GM12873 (cell line): Measurements from ENCODE around the gene FRRS1.

Experiments used
- CTCF ChIP-seq: IDR thresholded peaks from 2 replicates; pipeline ENCODE4 v1.5.1; 2012; ENCODE audit warnings: low read depth, mild to moderate bottlenecking, moderate library complexity, low read length, control low read depth; ENCODE audit not compliant: insufficient read depth; ENCODE audit errors: missing control alignments

The FRRS1 gene

GRCh38 chr1:99696616-99697015 lies 69.8 kb downstream of the FRRS1 start:
- no peak for TF ChIP-seq CTCF

- no peak for TF ChIP-seq CTCF
Observed at GRCh38 chr1:99691175-99691574, 75.3 kb downstream of the FRRS1 start.

GRCh38 chr1:99685516-99686180 lies 80.8 kb downstream of the FRRS1 start:
- TF ChIP-seq CTCF, result peak; percentile 77

- TF ChIP-seq CTCF, result no peak
Observed at GRCh38 chr1:99682291-99682751, 84.1 kb downstream of the FRRS1 start.

- TF ChIP-seq CTCF, result peak; percentile 28
Observed at GRCh38 chr1:99681583-99681982, 84.9 kb downstream of the FRRS1 start.

- TF ChIP-seq CTCF, result no peak
Observed at GRCh38 chr1:99680270-99680669, 86.2 kb downstream of the FRRS1 start.

GRCh38 chr1:99677416-99677815 lies 89.0 kb downstream of the FRRS1 start:
- no peak for TF ChIP-seq CTCF
